ENCODE results near the gene PANX3. TPM values are rescaled to one million over a fixed set of nuclear protein-coding genes. Genes with fewer than 3 reads are reported as not detected.

PANX3 gene
- total RNA-seq, 1 donor from 2014 or later: not detected

- ATAC-seq (no peak), DNase-seq (ENCODE audit: missing footprints) (no peak)
- intact Hi-C loops (cut with DNase I): no loop called here
Observed at GRCh38 chr11:124610295-124610694, 933 bp upstream of the PANX3 start.

- intact Hi-C loops (cut with DNase I): no loop called here
- DNase-seq (ENCODE audit: missing footprints) (no peak), ATAC-seq (no peak)
Observed at GRCh38 chr11:124612045-124612444, 817 bp downstream of the PANX3 start.

GRCh38 chr11:124612567-124613246 is 1.5 kb downstream of the PANX3 start:
- ATAC-seq (no peak), DNase-seq (ENCODE audit: missing footprints) (no peak)
- intact Hi-C loops (cut with DNase I): no loop called here

- ATAC-seq (no peak), DNase-seq (ENCODE audit: missing footprints) (no peak)
- intact Hi-C loops (cut with DNase I): no loop called here
Observed at GRCh38 chr11:124618863-124619262, 7.6 kb downstream of the PANX3 start.

GRCh38 chr11:124622531-124623451 is 11.6 kb downstream of the PANX3 start, which contains the start of gene TBRG1:
TBRG1 (plus strand) TSS chr11:124622864; CDS start chr11:124623084, 220 bp downstream.
- ATAC-seq (peak; percentile 99), DNase-seq (ENCODE audit: missing footprints) (peak; percentile 93)
- intact Hi-C loops (cut with DNase I): no loop called here

- DNase-seq (ENCODE audit: missing footprints) (no peak), ATAC-seq (no peak)
- intact Hi-C loops (cut with DNase I): no loop called here
Observed at GRCh38 chr11:124623861-124624525, 12.8 kb downstream of the PANX3 start.

GRCh38 chr11:124625504-124626168 is 14.4 kb downstream of the PANX3 start:
- intact Hi-C loops (cut with DNase I): no loop called here
- DNase-seq (ENCODE audit: missing footprints) (no peak), ATAC-seq (no peak)

- intact Hi-C loops (cut with DNase I): no loop called here
- ATAC-seq (no peak), DNase-seq (ENCODE audit: missing footprints) (no peak)
Observed at GRCh38 chr11:124627546-124627945, 16.3 kb downstream of the PANX3 start.

GRCh38 chr11:124629961-124630360 is 18.7 kb downstream of the PANX3 start:
- intact Hi-C loops (cut with DNase I): no loop called here
- ATAC-seq (no peak), DNase-seq (ENCODE audit: missing footprints) (no peak)

- DNase-seq (ENCODE audit: missing footprints) (no peak), ATAC-seq (no peak)
- intact Hi-C loops (cut with DNase I): no loop called here
Observed at GRCh38 chr11:124633355-124633754, 22.1 kb downstream of the PANX3 start.

- ATAC-seq: no peak
- intact Hi-C loops (cut with DNase I): no loop called here
- no peak for DNase-seq (ENCODE audit: missing footprints)
Observed at GRCh38 chr11:124635932-124636331, 24.7 kb downstream of the PANX3 start.

GRCh38 chr11:124638500-124638899 is 27.3 kb downstream of the PANX3 start:
- ATAC-seq (no peak), DNase-seq (ENCODE audit: missing footprints) (no peak)
- intact Hi-C loops (cut with DNase I): no loop called here

GRCh38 chr11:124639186-124639585 is 28.0 kb downstream of the PANX3 start:
- ATAC-seq (no peak), DNase-seq (ENCODE audit: missing footprints) (no peak)
- intact Hi-C loops (cut with DNase I): no loop called here

- ATAC-seq (no peak), DNase-seq (ENCODE audit: missing footprints) (no peak)
- intact Hi-C loops (cut with DNase I): no loop called here
Observed at GRCh38 chr11:124640666-124641065, 29.4 kb downstream of the PANX3 start.

GRCh38 chr11:124642628-124643027 is 31.4 kb downstream of the PANX3 start:
- DNase-seq (ENCODE audit: missing footprints) (no peak), ATAC-seq (no peak)
- intact Hi-C loops (cut with DNase I): no loop called here

- intact Hi-C loops (cut with DNase I): no loop called here
- ATAC-seq: no peak
- no peak for DNase-seq (ENCODE audit: missing footprints)
Observed at GRCh38 chr11:124643042-124643604, 31.9 kb downstream of the PANX3 start.

- intact Hi-C loops (cut with DNase I): loop anchor here (1.0 kb wide), 1 partner anchor 193 kb away; no protein-coding TSS in a partner anchor
- no peak for DNase-seq (ENCODE audit: missing footprints)
- ATAC-seq: no peak
Observed at GRCh38 chr11:124643605-124644425, 32.6 kb downstream of the PANX3 start.

Measured in Right ventricle myocardium inferior (tissue), 1 donor.